Hepatocyte (in vitro differentiated cells): Measurements from ENCODE around the gene SREK1IP1. TPM values are rescaled to one million over a fixed set of nuclear protein-coding genes. Genes with fewer than 3 reads are reported as not detected.
A peak's percentile ranks its signal among the peaks of the same experiment; 100 is the strongest.

ENCODE experiments used
- DNase-seq: peaks from one replicate; pipeline ENCODE4 v3.0.0-alpha.2; 2016; ENCODE audit warnings: low spot score
- H2AFZ ChIP-seq: fragments of 200-600 bp; sonication (generic); 2 replicates; pipeline ENCODE4 v1.6.0; 2016; ENCODE audit warnings: antibody characterized with exemption, mild to moderate bottlenecking
- H3K27ac ChIP-seq: fragments of 200-600 bp; sonication (generic); 2 replicates; pipeline ENCODE4 v1.5.1; 2016; ENCODE audit warnings: mild to moderate bottlenecking
- H3K27me3 ChIP-seq: fragments of 200-600 bp; sonication (generic); 2 replicates; pipeline ENCODE4 v1.6.1; 2016
- H3K36me3 ChIP-seq: fragments of 200-600 bp; sonication (generic); replicated peaks from 2 replicates; pipeline ENCODE4 v1.5.1; 2016; ENCODE audit warnings: low read depth; ENCODE audit not compliant: insufficient read depth
- H3K4me1 ChIP-seq: fragments of 200-600 bp; sonication (generic); 2 replicates; pipeline ENCODE4 v1.5.1; 2016; ENCODE audit warnings: mild to moderate bottlenecking, moderate library complexity; ENCODE audit not compliant: insufficient read depth
- H3K4me2 ChIP-seq: fragments of 200-600 bp; sonication (generic); 2 replicates; pipeline ENCODE4 v1.6.0; 2016
- H3K4me3 ChIP-seq: fragments of 200-600 bp; sonication (generic); 2 replicates; pipeline ENCODE4 v1.5.1; 2016; ENCODE audit warnings: mild to moderate bottlenecking
- H3K79me2 ChIP-seq: fragments of 200-600 bp; sonication (generic); 2 replicates; pipeline ENCODE4 v1.6.0; 2017; ENCODE audit warnings: mild to moderate bottlenecking
- H3K9me2 ChIP-seq: fragments of 200-600 bp; sonication (generic); replicated peaks from 2 replicates; pipeline ENCODE4 v1.6.0; 2017; ENCODE audit warnings: mild to moderate bottlenecking; ENCODE audit not compliant: insufficient read depth
- H3K9me3 ChIP-seq: fragments of 200-600 bp; sonication (generic); 2 replicates; pipeline ENCODE4 v1.5.1; 2016; ENCODE audit warnings: low read depth, mild to moderate bottlenecking
- H4K20me1 ChIP-seq: fragments of 200-600 bp; sonication (generic); 2 replicates; pipeline ENCODE4 v1.6.0; 2016; ENCODE audit warnings: mild to moderate bottlenecking; ENCODE audit not compliant: insufficient read depth, poor library complexity, severe bottlenecking
- EZH2 ChIP-seq: fragments of 200-600 bp; sonication (generic); IDR thresholded peaks from 2 replicates; pipeline ENCODE4 v1.6.1; 2016; ENCODE audit warnings: antibody characterized with exemption, mild to moderate bottlenecking, borderline replicate concordance
- EZH2phosphoT487 ChIP-seq: fragments of 200-600 bp; sonication (generic); IDR thresholded peaks from one replicate; pipeline ENCODE4 v1.6.1; 2018; ENCODE audit warnings: antibody characterized with exemption, mild to moderate bottlenecking, low read depth, moderate library complexity; ENCODE audit not compliant: unreplicated experiment, severe bottlenecking
- WGBS: methylation state at CpG from one replicate; pipeline ENCODE4 v1.1.6; 2016; ENCODE audit warnings: low lambda C conversion rate; ENCODE audit errors: missing lambda C conversion rate; 5-methylcytosine and 5-hydroxymethylcytosine counted together
- polyA plus RNA-seq: library from polyadenylated mRNA; unstranded; fragments of >200 nt; fragmentation: Nextera tagmentation; extraction: Ambion mirVana; gene quantifications from 2 replicates; pipeline ENCODE4 v1.2.1, GENCODE V29; 2016
- total RNA-seq: library from RNA; depleted of rRNA; stranded (reverse); fragments of >200 nt; gene quantifications from 2 replicates; pipeline ENCODE4 v1.2.3, GENCODE V29; 2014
- TF ChIP-seq, protein P1 (sequence below): fragments of 200-600 bp; sonication (generic); IDR thresholded peaks from 2 replicates; pipeline ENCODE4 v1.5.1; 2016; ENCODE audit warnings: antibody characterized with exemption, mild to moderate bottlenecking; ENCODE audit not compliant: poor library complexity

SREK1IP1 gene
- total and polyA plus RNA-seq, 2 experiments from 2014 or later: 19.6 to 27.3 TPM

DNA sequence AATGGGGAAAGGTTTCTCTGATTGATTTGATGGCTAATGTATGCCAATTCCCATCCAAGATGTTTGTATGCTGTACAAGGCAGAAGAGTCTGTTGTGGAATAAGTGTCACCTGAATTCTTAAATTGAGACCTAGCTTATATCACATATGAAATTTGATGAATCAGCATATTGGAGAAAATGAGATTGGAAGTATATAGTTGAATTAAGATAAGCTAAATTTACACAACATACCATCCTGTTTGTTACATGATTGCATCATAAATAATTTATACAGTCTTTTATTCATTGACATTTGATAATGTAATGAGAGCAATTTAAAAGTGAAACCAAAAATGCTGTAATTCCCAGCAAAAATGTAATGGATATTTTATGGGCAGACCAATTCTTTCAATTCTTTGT, 1.4 kb upstream of the SREK1IP1 start:
- Histone ChIP-seq H3K4me3 (peak overlapping the region; percentile 51), H4K20me1 (peaks cover 5% of the 10 kb centered on the region), H3K27ac (no peak overlapping the region), H3K9me2 (no peaks in the 10 kb centered on the region), H3K27me3 (no peaks in the 10 kb centered on the region), H3K4me2 (peak overlapping the region; percentile 93), H2AFZ (no peak overlapping the region), H3K9me3 (no peaks in the 10 kb centered on the region), H3K36me3 (no peaks in the 10 kb centered on the region), H3K4me1 (peaks cover 35% of the 10 kb centered on the region), H3K79me2 (peaks cover 74% of the 10 kb centered on the region)
- no peak for TF ChIP-seq EZH2
- TF ChIP-seq, protein P1, sequence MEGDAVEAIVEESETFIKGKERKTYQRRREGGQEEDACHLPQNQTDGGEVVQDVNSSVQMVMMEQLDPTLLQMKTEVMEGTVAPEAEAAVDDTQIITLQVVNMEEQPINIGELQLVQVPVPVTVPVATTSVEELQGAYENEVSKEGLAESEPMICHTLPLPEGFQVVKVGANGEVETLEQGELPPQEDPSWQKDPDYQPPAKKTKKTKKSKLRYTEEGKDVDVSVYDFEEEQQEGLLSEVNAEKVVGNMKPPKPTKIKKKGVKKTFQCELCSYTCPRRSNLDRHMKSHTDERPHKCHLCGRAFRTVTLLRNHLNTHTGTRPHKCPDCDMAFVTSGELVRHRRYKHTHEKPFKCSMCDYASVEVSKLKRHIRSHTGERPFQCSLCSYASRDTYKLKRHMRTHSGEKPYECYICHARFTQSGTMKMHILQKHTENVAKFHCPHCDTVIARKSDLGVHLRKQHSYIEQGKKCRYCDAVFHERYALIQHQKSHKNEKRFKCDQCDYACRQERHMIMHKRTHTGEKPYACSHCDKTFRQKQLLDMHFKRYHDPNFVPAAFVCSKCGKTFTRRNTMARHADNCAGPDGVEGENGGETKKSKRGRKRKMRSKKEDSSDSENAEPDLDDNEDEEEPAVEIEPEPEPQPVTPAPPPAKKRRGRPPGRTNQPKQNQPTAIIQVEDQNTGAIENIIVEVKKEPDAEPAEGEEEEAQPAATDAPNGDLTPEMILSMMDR: no peak
- no peak for TF ChIP-seq EZH2phosphoT487
- no peak for DNase-seq

DNA sequence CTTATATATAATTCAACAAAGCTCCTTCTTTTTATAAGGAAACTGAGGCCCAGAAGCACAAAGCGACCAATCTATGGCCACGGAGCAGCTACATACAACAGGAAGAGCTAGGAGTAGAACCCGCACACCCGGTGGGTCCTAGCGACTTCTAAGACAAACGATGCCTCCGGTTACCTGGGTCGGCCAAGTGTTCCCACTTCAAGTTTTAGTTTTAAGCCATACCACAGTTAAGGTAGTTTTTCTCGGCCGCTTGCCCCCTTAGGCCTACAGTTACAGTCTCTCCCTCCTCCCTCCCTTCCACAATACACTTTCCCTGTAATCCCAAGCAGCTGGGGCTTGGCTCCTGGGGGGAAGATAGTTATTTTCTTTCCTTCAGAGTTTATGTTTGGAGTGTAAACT, 533 bp downstream of the SREK1IP1 start:
- no peaks in the 10 kb centered on the region for H3K9me2 ChIP-seq
- peaks cover 86% of the 10 kb centered on the region for H3K79me2 ChIP-seq
- H3K27me3 ChIP-seq: no peaks in the 10 kb centered on the region
- H2AFZ ChIP-seq: peak overlapping the region; percentile 77
- H3K4me1 ChIP-seq: peaks cover 35% of the 10 kb centered on the region
- DNase-seq: peak; percentile 14
- peak overlapping the region; percentile 88 for H3K4me2 ChIP-seq
- no peaks in the 10 kb centered on the region for H3K36me3 ChIP-seq
- 0% methylated on average over 10 of the region's 10 CpGs for WGBS
- peak overlapping the region; percentile 89 for H3K27ac ChIP-seq
- peak overlapping the region; percentile 51 for H3K4me3 ChIP-seq
- TF ChIP-seq EZH2phosphoT487: no peak
- TF ChIP-seq EZH2: no peak
- TF ChIP-seq, protein P1: no peak
- H3K9me3 ChIP-seq: no peaks in the 10 kb centered on the region
- H4K20me1 ChIP-seq: peaks cover 5% of the 10 kb centered on the region

DNA sequence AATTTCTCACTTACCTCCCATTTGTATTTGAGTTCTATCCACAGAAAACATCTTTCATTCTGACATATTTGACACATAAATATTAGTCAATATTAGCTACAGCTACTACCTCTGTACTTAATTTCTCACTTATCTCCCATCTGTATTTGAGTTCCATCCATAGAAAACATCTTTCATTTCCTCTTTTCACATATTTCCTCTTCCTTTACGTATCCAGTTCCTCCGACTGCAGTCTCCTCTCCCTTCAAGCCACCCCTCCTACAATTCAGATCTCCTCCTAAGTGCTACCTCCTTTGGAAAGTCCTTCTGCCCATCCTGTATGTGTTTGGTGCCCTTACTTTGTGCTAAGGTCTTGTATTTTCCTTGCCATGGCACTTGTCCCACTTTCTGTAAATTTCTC, 1.6 kb downstream of the SREK1IP1 start:
- 91% methylated on average over 2 of the region's 2 CpGs for WGBS
- Histone ChIP-seq H3K4me2 (peak overlapping the region; percentile 88), H4K20me1 (peaks cover 5% of the 10 kb centered on the region), H3K27ac (peak overlapping the region; percentile 89), H3K27me3 (no peaks in the 10 kb centered on the region), H3K9me2 (no peaks in the 10 kb centered on the region), H2AFZ (no peak overlapping the region), H3K4me3 (peak overlapping the region; percentile 51), H3K36me3 (no peaks in the 10 kb centered on the region), H3K79me2 (peaks cover 91% of the 10 kb centered on the region), H3K9me3 (no peaks in the 10 kb centered on the region), H3K4me1 (peaks cover 35% of the 10 kb centered on the region)
- no peak for DNase-seq
- TF ChIP-seq EZH2phosphoT487 (no peak), EZH2 (no peak)
- TF ChIP-seq, protein P1: no peak

DNA sequence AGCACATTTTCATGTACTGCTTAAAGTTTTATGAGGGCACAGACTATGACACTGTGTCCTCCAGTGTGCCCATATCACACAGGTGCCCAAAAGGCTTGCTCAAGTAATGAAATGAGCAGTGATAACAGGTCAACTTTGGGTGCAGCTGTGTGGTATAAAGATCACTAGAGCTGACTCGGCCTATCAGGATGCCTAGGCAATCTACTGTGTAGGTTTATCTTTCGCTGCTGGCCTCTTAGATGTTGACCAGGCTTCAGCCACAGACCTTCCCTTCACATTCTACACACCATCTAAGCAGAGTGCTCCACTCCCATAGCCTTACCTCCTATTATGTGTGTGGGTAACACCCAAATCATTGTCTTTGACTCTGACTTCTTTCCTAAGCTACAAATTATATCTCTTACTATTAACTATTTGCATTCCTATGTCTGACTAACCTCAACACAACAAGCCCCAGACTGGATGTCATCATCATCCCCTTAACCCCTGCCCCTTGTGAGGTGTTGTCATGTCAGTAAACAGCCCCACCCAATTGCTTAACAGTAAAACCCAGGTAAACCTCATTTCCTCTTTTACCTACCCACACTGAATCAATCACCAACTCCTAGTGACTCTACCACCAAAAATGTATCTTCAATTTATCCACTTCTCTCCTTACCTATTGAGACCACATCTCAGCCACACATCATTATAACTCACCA, 2.5 kb downstream of the SREK1IP1 start:
- DNase-seq: peak; percentile 38
- no peaks in the 10 kb centered on the region for H3K36me3 ChIP-seq
- no peaks in the 10 kb centered on the region for H3K27me3 ChIP-seq
- no peak overlapping the region for H3K4me3 ChIP-seq
- no peak for TF ChIP-seq EZH2phosphoT487
- TF ChIP-seq, protein P1: no peak
- no peak for TF ChIP-seq EZH2
- no peak overlapping the region for H2AFZ ChIP-seq
- 69% methylated on average over 2 of the region's 2 CpGs for WGBS
- H3K9me2 ChIP-seq: no peaks in the 10 kb centered on the region
- peaks cover 6% of the 10 kb centered on the region for H4K20me1 ChIP-seq
- H3K4me1 ChIP-seq: peaks cover 35% of the 10 kb centered on the region
- peaks cover 91% of the 10 kb centered on the region for H3K79me2 ChIP-seq
- H3K27ac ChIP-seq: peak overlapping the region; percentile 89
- H3K9me3 ChIP-seq: no peaks in the 10 kb centered on the region
- H3K4me2 ChIP-seq: peak overlapping the region; percentile 88
